NCI-H1417 treated with DMSO at 0.1 percent for 48 hours (cell line): ENCODE results near the gene AUTS2.

ENCODE experiments used
- DNase-seq: peaks from one replicate; lab custom pipeline; 2025; lab: John Stamatoyannopoulos, UW

Gene AUTS2

GRCh38 chr7:70132852-70133690, 534.8 kb downstream of the AUTS2 start:
- DNase-seq, result no peak

DNA sequence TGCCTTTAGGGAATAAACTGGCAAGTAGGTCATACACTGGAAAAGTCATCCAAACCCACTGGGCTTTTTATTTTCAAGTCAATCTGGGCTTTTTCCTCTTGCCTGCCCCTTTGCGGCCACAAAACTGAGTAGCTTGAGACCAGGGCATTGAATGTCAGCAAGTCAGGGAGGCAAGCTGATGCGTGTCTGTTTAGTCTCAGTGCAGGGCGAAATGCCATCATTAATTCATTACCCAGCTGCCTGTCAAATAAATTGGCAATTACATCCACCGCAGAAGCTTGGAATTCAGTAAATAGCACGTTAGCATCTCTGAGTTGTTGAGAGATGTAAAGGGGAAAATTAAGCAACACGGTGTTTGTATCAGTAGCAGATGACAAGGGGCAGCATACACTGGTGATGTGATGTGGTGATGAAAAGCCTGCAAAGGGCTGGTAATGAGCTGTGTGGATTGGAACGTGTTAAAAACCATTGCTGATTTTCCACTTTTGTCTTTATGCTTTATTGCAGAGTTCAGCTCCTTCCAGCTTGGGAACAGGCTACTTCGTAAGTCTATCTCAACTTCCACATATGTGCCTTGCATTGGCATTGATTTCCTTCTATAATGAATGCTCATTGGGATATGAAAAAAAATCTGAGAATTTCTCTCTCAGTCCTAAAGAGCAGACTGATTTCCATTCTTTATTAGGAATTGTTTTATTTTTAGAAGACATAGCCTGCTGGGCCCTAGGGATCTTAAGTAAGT, 535.9 kb downstream of the AUTS2 start:
- no peak for DNase-seq

DNA sequence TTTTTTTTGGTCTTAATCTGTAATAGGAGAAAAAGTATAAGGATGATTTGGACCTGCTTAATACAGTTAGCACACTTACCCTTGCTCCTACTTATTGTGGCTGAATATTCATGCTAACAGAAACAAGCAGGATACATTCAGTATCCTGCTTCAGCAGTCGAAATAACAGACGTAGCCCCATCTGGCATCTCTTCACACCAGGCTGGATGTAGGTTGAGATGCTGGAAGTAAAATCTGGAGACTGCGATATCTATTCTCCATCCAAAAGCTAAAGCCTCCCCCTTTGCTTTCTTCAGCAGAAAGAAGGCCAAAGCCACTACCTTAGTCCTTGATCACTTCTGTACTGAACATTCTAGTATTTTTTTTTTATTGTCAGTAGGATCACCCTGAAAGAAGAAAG, 537.4 kb downstream of the AUTS2 start:
- DNase-seq, result no peak

- DNase-seq, result no peak
Observed at GRCh38 chr7:70137126-70137525, 538.9 kb downstream of the AUTS2 start.

- no peak for DNase-seq
Observed at GRCh38 chr7:70142247-70142932, 544.1 kb downstream of the AUTS2 start.

- peak; percentile 84 for DNase-seq
Observed at GRCh38 chr7:70143075-70144044, 545.1 kb downstream of the AUTS2 start.

DNA sequence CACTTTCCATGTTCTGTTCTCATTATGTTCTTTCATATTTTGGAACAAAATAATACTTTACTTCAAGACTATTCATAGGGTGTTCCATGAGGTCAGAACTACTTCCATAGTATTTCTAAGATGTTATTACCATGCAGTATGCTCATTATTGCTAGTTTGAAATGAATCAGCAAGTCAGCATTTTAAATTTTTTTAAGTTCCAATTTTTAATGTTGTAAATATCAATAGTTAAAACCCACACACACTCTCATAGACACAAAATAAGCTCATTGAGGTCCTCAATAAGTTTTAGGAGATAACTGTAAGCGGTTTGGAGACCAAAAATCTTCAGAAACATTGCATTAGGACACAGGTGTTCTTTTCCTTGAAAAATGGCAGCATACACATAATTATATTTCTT, 550.7 kb downstream of the AUTS2 start:
- DNase-seq, result no peak

GRCh38 chr7:70152313-70152712, 554.0 kb downstream of the AUTS2 start:
- DNase-seq, result no peak

- no peak for DNase-seq
Observed at GRCh38 chr7:70153933-70154332, 555.7 kb downstream of the AUTS2 start.

DNA sequence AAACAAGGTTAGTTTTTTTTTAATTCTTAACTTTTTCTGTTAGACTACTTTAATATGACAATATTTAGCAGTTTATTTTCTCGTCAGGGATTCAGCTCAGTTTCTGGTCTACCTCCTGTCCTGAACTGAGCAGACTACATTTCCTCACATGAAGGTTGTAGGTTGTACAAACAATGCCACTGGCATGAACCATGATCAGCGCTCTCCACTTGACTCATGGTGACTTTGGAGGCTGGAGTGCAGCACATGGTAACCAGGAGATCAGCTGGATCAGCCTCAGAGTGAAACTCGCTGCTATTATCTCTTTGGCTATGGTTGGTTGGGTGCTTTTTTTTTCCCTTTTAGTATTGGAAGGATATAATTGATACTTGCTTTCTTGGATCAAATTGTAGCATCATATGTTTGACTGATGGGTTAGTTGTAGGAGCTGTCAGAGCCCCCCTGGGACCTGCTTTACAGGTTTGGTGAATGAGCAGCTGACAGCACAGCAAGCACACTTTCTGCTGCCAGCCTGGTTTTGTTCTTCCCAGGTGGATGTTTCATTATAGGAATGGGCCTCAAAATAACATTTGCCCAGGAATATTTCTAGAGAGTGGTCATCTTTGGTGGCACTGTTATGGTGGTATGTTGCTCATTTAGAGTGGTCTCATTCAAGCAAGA, 556.4 kb downstream of the AUTS2 start:
- no peak for DNase-seq

- no peak for DNase-seq
Observed at GRCh38 chr7:70156057-70156456, 557.8 kb downstream of the AUTS2 start.

DNA sequence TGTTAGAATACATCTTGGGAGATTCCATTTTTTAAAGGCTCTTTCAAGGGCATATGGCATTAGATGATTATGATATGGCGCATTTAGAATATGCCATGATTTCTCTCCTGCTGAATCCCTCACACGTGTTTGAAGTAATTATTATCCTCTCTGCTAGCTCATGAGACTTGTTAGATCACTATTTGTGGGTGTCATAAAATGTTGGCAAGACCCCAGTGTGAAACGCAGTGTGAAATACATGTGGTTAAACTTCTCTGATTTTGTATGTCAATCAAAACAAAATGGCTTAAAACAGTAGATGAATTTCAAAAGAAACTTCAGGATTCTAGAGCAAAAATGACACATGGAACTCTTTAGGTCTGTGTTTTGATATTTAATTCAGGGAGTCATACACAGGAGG, 560.8 kb downstream of the AUTS2 start:
- no peak for DNase-seq

DNA sequence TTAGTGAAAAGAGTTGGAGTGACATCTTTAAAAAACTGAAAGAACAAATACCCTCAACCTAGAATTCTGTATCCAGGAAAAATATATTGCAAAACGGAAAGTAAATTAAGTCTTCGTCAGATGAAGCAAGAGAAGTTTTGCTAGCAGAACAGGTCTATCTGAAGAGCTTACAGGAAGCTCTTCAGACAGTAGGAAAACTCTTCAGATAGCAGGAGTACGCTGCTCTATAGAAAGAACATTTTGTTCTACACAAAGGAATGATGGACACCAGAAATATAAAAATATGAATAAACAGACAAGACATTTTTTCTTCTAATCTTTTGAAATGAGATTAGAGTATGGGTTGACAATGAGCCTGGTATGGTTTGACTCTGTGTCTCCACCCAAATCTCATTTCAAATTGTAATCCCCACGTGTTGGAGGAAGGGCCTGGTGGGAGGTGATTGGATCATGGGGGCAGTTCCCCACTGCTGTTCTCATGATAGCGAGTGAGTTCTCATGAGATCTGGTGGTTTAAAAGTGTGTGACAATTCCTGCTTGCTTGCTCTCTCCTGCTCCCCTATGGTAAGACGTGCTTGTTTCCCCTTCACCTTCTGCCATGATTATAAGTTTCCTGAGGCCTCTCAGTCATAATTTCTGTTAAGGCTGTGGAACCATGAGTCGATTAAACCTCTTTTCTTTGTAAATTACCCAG, 567.3 kb downstream of the AUTS2 start:
- no peak for DNase-seq

DNA sequence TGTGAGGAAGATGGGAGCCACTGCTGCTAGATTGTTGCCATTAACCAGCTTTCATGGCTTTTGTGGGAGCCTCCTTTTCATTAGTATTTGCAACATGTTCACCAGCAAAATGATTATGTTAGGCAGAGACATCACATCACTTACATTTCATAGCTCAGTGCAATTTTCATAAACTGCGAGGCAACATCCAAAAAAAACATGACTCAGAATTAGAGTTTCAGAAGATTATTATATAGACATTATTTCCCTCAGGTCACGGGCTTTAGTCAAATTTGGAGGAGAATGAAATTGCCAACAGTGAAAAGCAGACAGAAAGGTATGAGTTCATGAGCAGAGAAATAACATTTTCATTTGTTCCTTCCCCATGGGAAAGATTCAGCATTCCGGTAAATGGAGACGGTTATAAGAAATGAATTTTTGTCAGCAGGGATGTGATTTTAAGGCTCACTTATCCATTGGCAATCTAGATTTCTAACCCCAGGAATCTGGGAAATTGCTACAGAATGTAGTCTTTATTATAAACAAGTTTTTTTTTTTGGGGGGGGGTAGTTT, 573.2 kb downstream of the AUTS2 start:
- no peak for DNase-seq

GRCh38 chr7:70177166-70177565, 578.9 kb downstream of the AUTS2 start:
- DNase-seq, result no peak

DNA sequence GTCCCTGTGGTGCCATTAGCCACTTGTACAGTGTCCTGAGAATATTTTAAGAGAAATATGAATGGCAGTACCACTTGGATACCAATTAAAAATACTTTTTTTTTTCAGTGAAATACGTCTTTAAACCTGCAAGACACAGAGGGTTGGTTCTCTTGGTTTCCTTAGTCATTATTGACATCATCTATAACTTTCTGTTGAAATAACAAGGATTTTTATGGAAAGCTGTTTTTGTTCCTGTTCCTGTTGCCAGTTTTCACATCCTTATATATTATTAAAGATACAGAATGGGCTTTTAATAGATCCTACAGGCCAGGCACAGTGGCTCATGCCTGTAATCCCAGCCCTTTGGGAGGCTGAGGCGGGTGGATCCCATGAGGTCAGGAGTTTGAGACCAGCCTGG, 579.9 kb downstream of the AUTS2 start:
- DNase-seq, result no peak

GRCh38 chr7:70178787-70179186, 580.5 kb downstream of the AUTS2 start:
- DNase-seq, result no peak

GRCh38 chr7:70182521-70182920, 584.2 kb downstream of the AUTS2 start:
- DNase-seq, result no peak

GRCh38 chr7:70183278-70183677, 585.0 kb downstream of the AUTS2 start:
- DNase-seq, result peak; percentile 95
